ENCODE results near the gene C3AR1. TPM values are rescaled to one million over a fixed set of nuclear protein-coding genes. Genes with fewer than 3 reads are reported as not detected.
"Not testable (repeated sequence)": the region's sequence is repeated elsewhere in the genome, so short reads cannot be mapped to it uniquely, and the experiment has no call there.

The C3AR1 gene
- total RNA-seq, 2 donors from 2014 or later, result 21.2 to 25.5 TPM

- Histone ChIP-seq H3K4me3 (no peak overlapping the region), H3K9me3 (no peaks in the 10 kb centered on the region), H3K27me3 (replicated peaks; ENCODE audit: insufficient read depth) (no peaks in the 10 kb centered on the region), H3K27ac (no peak overlapping the region), H3K4me1 (ENCODE audit: control insufficient read depth in 1 of 2, low read depth in 2 of 2) (peaks cover 8 to 10% of the 10 kb centered on the region in 2 donors), H3K36me3 (no peaks in the 10 kb centered on the region)
- no peak for DNase-seq (ENCODE audit: low spot score)
- no peak for ATAC-seq (ENCODE audit: insufficient number of reproducible peaks, low FRiP score, low read depth)
- TF ChIP-seq CTCF (IDR thresholded peaks at IDR 0.05), result no peak
These were observed 11.0 kb upstream of the C3AR1 start for GRCh38 chr12:8077207-8077606.

GRCh38 chr12:8076366-8076765 lies 10.2 kb upstream of the C3AR1 start:
- no peak for DNase-seq (ENCODE audit: low spot score)
- H3K4me1 ChIP-seq (ENCODE audit: control insufficient read depth in 1 of 2, low read depth in 2 of 2), result peaks cover 8 to 10% of the 10 kb centered on the region in 2 donors
- H3K36me3 ChIP-seq, result no peaks in the 10 kb centered on the region
- H3K27ac ChIP-seq, result no peak overlapping the region
- no peaks in the 10 kb centered on the region for H3K27me3 ChIP-seq (replicated peaks; ENCODE audit: insufficient read depth)
- TF ChIP-seq CTCF (IDR thresholded peaks at IDR 0.05), result no peak
- ATAC-seq (ENCODE audit: insufficient number of reproducible peaks, low FRiP score, low read depth), result no peak
- no peak overlapping the region for H3K4me3 ChIP-seq
- H3K9me3 ChIP-seq, result no peaks in the 10 kb centered on the region

GRCh38 chr12:8075935-8076334 lies 9.8 kb upstream of the C3AR1 start:
- Histone ChIP-seq H3K9me3 (no peaks in the 10 kb centered on the region), H3K27me3 (replicated peaks; ENCODE audit: insufficient read depth) (no peaks in the 10 kb centered on the region), H3K27ac (no peak overlapping the region), H3K4me3 (no peak overlapping the region), H3K4me1 (ENCODE audit: control insufficient read depth in 1 of 2, low read depth in 2 of 2) (peaks cover 6% of the 10 kb centered on the region in 2 donors), H3K36me3 (no peaks in the 10 kb centered on the region)
- no peak for TF ChIP-seq CTCF (IDR thresholded peaks at IDR 0.05)
- DNase-seq (ENCODE audit: low spot score) (no peak), ATAC-seq (ENCODE audit: insufficient number of reproducible peaks, low FRiP score, low read depth) (no peak)

GRCh38 chr12:8071820-8072219 lies 5.7 kb upstream of the C3AR1 start:
- H3K27ac ChIP-seq; H3K9me3 ChIP-seq; H3K4me3 ChIP-seq; H3K27me3 ChIP-seq (replicated peaks; ENCODE audit: insufficient read depth); DNase-seq (ENCODE audit: low spot score); H3K4me1 ChIP-seq (ENCODE audit: control insufficient read depth in 1 of 2, low read depth in 2 of 2); H3K36me3 ChIP-seq; ATAC-seq (ENCODE audit: insufficient number of reproducible peaks, low FRiP score, low read depth): not testable (repeated sequence)

GRCh38 chr12:8069582-8069981 lies 3.4 kb upstream of the C3AR1 start:
- no peaks in the 10 kb centered on the region for H3K27me3 ChIP-seq (replicated peaks; ENCODE audit: insufficient read depth)
- H3K36me3 ChIP-seq, result no peaks in the 10 kb centered on the region
- TF ChIP-seq CTCF (IDR thresholded peaks at IDR 0.05), result no peak
- H3K9me3 ChIP-seq, result no peaks in the 10 kb centered on the region
- no peak overlapping the region for H3K27ac ChIP-seq
- ATAC-seq (ENCODE audit: insufficient number of reproducible peaks, low FRiP score, low read depth) (no peak), DNase-seq (ENCODE audit: low spot score) (no peak)
- H3K4me3 ChIP-seq, result no peak overlapping the region
- H3K4me1 ChIP-seq (ENCODE audit: control insufficient read depth in 1 of 2, low read depth in 2 of 2), result no peaks in the 10 kb centered on the region

GRCh38 chr12:8064131-8064530 lies 2.0 kb downstream of the C3AR1 start:
- Histone ChIP-seq H3K27me3 (replicated peaks; ENCODE audit: insufficient read depth) (no peaks in the 10 kb centered on the region), H3K4me1 (ENCODE audit: control insufficient read depth in 1 of 2, low read depth in 2 of 2) (no peaks in the 10 kb centered on the region), H3K4me3 (peak overlapping the region; percentile 28), H3K36me3 (no peaks in the 10 kb centered on the region), H3K27ac (peak overlapping the region in 1 of 2 donors; percentile 34), H3K9me3 (no peaks in the 10 kb centered on the region)
- no peak for TF ChIP-seq CTCF (IDR thresholded peaks at IDR 0.05)
- DNase-seq (ENCODE audit: low spot score) (no peak), ATAC-seq (ENCODE audit: insufficient number of reproducible peaks, low FRiP score, low read depth) (no peak)
